ENCODE measurements around the gene AHDC1.
"Not testable (repeated sequence)": the region's sequence is repeated elsewhere in the genome, so short reads cannot be mapped to it uniquely, and the experiment has no call there.

The AHDC1 gene

DNA sequence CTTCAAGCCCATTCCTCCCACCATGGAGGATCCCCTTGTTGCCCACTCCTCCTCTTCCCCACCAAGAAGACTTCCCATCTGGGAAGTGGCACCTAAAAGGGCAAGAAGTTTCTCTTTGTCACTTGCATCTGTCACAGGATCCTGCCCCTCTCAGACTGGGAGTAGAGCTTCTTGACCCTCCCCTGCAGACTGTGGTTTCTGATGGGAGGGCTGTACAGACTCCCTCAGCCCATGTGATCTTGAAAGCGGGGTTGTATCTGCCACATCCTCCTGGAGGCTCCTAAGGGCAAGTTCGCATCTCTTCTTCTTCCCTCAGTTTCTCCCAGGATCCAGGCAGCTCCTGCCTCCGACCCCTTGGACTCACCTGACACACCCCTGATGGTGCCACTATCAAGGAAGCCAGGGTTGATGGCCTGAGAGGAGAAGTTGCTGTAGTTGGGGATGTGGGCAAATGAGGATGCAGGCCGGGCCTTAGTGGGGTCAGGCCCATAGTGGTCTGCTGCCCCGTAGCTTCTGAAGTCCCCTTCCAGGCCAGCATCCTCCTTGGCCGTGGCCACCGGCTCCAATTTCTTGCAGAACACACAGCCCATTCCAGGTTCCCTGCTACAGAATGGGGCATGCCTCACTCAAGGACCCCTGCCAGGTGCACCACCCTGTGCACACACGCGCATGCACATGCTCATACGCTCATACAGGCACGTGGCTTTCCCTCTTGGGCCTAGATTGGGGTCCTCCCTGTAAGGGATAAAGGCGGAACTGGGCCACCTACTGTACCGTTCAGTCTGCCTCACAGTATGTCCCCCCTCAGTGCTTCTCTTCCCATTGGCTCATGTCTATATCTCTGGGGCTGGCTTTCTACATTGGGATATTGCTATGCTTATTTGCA is 19.6 kb upstream of the AHDC1 start:
- Mint-ChIP-seq H3K4me3 (peak overlapping the region in 1 of 2 donors; percentile 9), H3K9me3 (no peaks in the 10 kb centered on the region), H3K4me1 (peaks cover 16% of the 10 kb centered on the region), H3K27ac (no peak overlapping the region), H3K27me3 (no peaks in the 10 kb centered on the region)
- ATAC-seq (no peak), DNase-seq (no peak)

DNA sequence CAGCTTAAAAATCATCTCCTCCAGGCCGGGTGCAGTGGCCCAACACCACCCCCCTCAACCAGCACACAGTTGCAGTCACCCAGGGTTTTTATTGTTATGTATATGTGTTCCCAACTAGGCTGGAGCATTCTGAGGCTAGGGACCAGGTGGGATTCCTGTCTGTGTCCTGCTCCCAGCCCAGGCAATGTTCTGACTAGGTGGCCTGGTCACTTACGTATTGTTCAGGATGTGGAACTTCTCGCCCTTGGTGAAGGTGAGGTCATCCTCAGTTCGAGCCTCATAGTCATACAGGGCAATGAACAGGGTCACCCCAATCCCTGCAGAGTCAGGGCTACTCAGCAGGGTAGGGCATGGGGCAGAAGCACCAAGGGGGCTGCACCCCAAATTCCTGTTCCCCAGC is 18.9 kb upstream of the AHDC1 start:
- H3K9me3 Mint-ChIP-seq, result no peaks in the 10 kb centered on the region
- DNase-seq, result no peak
- H3K27ac Mint-ChIP-seq, result no peak overlapping the region
- H3K4me1 Mint-ChIP-seq, result peaks cover 23% of the 10 kb centered on the region
- H3K4me3 Mint-ChIP-seq, result no peak overlapping the region
- ATAC-seq, result peak; percentile 44
- H3K27me3 Mint-ChIP-seq, result no peaks in the 10 kb centered on the region

DNA sequence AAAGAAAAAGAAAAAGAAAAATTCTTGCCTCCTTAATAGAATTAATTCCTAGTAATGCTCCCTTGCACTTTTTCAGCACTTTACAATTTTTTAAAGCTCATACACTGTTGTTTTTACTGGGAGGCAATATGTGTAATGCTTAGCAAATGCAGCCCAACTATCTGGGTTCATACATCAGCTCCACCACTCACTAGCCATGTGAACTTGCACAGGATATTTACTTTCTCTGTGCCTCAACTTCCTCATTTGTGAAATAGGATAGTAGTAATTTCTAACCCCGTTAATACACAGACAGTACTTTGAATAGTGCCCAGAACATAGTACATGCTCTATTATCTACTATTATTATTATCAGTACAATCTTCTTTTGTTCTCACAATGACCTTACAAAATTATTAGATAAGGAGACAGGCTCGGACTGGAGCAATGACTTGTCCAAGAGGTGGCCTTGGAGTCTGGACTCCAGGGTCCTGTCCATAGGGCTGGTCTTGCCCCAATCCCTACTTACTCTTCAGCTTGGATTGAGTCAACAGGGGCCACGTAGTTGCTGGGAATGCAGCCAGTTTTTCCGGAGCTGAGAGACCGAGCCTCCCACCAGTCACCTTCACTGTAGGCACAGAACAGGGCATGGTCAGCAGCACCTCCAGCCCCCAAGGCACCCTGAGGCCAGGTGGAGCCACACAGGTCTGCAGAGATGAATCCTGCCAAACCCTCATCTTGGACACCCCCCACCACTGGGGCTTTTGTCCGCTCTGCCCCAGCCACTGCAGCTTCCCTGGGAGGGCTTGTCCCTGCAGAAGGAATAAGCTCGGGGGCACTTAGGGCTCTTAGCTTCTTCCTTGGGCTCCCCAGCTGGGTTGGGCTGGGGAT is 17.3 kb upstream of the AHDC1 start:
- no peaks in the 10 kb centered on the region for H3K9me3 Mint-ChIP-seq
- no peaks in the 10 kb centered on the region for H3K27me3 Mint-ChIP-seq
- H3K4me1 Mint-ChIP-seq, result peaks cover 35% of the 10 kb centered on the region
- DNase-seq (no peak), ATAC-seq (no peak)
- no peak overlapping the region for H3K27ac Mint-ChIP-seq
- no peak overlapping the region for H3K4me3 Mint-ChIP-seq

DNA sequence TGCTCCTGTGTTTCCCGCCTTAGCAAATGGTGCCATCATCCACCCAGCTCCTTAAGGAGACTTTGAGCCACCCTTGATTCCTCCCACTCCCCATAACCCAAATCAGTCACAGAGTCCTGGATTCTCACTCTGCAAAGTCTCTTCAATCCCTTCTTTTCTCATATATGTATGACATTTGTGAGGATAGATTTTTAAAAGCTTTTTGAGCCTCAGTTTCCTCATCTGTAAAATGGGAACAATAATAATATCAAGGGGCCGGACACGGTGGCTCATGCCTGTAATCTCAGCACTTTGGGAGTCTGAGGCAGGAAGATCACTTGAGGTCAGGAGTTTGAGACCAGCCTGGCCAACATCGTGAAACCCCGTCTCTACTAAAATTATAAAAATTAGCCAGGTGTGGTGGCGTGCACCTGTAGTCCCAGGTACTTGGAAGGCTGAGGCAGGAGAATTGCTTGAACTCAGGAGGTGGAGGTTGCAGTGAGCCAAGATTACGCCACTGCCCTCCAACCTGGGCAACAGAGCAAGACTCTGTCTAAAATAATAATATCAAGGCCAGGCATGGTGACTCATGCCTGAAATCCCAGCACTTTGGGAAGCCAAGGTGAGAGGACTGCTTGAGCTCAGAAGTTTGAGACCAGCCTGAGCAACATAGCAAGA is 16.0 kb upstream of the AHDC1 start:
- H3K9me3 Mint-ChIP-seq, H3K27me3 Mint-ChIP-seq, DNase-seq, H3K4me3 Mint-ChIP-seq, ATAC-seq: not testable (repeated sequence)
- peaks cover 41% of the 10 kb centered on the region for H3K4me1 Mint-ChIP-seq
- peak overlapping the region; percentile 0 to 36 for H3K27ac Mint-ChIP-seq

DNA sequence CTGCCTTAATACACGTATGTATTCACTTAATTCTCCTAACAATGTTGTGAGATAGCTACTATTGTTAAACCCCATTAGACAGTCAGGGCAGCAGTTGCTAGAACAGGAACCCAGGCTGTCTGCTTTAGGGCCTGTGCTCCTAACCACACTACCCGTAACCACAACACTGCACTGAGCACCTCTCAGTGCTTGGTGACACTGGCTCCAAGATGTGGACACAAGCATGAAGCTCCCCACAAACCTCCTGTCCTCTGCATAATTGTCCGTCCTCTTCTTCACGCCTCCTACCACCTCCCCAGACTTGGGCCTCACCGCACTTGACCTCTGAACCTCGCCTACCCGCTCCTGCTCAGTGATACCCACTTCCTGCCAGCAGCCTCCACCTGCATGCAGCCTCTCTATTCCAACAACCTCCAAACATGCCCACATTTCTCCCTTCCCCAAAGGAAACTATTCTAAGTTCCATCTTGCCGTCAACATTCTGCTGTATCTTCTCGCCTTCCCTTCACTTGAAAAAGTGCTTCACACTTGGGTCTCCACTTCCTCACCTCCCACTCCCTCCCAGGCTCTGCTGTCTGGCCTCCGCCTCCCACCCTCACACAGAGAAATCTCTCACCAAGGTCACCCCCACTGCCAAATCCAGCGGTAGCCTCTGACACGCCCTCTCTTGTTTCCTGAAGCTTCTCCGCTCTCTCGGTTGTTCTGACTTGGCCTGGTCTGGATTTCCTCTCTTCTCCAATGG is 14.6 kb upstream of the AHDC1 start:
- DNase-seq, result peak in 1 of 2 donors; percentile 46
- Mint-ChIP-seq H3K27ac (peak overlapping the region; percentile 42 to 45), H3K4me1 (peaks cover 51% of the 10 kb centered on the region), H3K4me3 (peak overlapping the region; percentile 21 to 22), H3K27me3 (no peaks in the 10 kb centered on the region), H3K9me3 (no peaks in the 10 kb centered on the region)
- ATAC-seq, result peak; percentile 94

DNA sequence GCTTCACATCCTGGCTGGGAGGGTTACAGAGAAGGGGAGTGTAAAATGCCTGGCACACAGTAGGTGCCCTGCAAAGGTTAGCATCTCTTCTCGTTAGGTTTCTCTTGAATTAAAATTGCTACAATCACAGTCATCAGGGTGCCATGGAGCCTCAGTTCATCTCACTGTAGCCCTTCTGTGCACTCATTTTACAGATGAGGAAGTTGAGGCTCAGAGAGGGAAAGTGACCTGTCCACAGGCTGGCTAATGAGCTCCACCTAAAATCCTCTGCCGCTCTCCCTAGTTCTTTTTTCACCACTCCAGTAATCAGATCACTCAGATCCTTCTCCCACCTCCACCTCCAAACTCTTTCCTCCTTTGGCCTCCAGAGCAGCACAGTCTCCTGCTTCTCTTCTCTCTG is 13.5 kb upstream of the AHDC1 start:
- H3K27me3 Mint-ChIP-seq, result no peaks in the 10 kb centered on the region
- peaks cover 57% of the 10 kb centered on the region for H3K4me1 Mint-ChIP-seq
- DNase-seq (no peak), ATAC-seq (no peak)
- H3K4me3 Mint-ChIP-seq, result no peak overlapping the region
- H3K27ac Mint-ChIP-seq, result no peak overlapping the region
- H3K9me3 Mint-ChIP-seq, result no peaks in the 10 kb centered on the region

DNA sequence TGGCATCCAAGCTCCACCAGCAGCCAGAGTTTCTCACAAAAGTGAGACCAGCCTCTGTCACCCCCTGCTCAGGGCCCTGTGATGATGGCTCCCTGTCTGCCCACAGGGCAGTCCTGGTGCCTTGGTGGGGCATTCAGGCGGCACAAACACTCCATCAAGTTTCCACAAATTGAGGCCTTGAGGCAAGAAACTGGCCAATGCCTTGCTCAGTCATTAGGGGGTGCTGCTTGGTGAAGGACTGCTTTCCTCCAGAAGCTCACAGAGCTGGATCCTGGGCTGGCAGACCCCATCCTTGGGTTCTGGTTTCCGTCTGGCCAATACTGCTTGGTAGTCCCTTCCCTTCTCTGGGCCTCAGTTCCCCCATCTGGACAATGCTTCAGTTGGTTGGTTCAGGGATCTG is 12.5 kb upstream of the AHDC1 start:
- Mint-ChIP-seq H3K9me3 (no peaks in the 10 kb centered on the region), H3K27ac (peak overlapping the region in 1 of 2 donors; percentile 35), H3K27me3 (no peaks in the 10 kb centered on the region), H3K4me1 (peaks cover 57% of the 10 kb centered on the region), H3K4me3 (no peak overlapping the region)
- ATAC-seq, result no peak
- DNase-seq, result no peak

DNA sequence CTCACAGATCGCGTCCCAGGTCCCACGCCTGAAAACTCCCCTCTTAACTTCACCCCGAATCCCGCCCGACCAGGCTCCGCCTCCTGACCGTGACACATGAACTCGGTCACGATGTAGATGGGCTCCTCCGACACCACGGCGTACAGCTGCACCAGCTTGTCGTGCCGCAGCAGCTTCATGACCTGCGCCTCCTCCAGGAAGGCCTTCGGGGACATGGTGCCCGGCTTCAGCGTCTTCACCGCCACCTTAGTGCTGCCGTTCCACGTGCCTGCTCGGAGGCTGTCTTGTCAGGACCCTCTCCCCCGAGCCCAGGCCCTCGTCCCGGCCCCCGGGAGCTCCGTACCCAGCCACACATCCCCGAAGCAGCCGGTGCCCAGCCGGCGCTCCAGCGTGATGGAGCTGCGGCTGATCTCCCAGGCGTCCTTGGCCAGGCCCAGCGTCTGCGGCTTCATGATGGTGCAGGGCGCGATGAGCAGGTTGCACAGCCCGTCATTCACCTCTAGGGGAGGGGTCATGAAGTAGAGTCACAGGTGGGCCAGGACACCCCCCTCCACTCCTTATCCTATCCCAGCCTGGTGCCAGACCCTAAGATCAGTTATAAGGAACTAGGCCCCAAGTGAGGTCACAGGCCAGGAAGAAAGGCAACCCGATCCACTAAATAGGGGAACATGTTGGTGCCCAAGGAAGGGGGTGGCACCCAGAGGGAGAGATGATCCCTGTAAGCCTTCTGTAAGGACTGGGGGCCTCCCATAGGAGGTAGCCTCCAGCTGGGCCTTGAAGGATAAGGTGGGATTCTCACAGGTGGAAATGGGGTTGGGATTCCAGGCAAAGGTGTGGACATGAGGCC is 11.6 kb upstream of the AHDC1 start:
- no peaks in the 10 kb centered on the region for H3K27me3 Mint-ChIP-seq
- no peak overlapping the region for H3K27ac Mint-ChIP-seq
- ATAC-seq (no peak), DNase-seq (no peak)
- H3K4me1 Mint-ChIP-seq, result peaks cover 57% of the 10 kb centered on the region
- no peaks in the 10 kb centered on the region for H3K9me3 Mint-ChIP-seq
- H3K4me3 Mint-ChIP-seq, result no peak overlapping the region

DNA sequence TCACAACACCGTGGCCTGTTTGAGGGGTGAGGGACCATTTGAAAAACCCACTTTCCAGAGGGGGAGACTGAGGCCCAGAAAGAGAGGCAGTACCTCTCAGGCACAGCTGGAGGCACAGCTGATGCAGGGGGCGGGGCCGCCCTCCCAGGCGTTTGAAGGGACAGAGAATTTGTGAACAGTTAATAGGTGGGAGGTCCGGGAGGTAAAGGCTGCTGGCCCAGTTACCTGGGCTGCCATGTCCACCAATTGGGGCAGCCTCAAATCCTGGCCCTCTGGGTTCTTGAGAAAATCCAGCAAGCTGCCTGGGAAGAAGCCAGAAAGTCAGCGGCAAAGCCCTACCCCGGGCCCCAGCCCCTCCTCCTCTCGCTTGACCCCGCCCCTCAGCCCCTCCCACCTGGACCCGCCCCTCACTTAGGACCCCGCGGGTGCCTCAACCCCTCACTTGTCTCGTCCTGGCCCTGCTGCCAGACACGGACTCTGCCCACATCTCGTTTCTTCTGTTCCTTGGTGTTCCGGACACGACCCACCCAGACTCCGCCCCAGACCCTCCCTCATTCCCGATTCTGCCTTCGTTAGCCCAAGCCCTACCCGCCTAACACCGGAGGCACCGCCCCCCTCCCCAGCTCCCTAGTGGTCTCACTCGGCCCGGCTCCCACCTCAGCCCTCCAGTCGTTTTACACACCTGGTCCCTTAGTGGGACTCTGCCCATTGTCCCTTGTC is 10.8 kb upstream of the AHDC1 start:
- H3K4me3 Mint-ChIP-seq, result no peak overlapping the region
- H3K27me3 Mint-ChIP-seq, result no peaks in the 10 kb centered on the region
- ATAC-seq (no peak), DNase-seq (no peak)
- no peaks in the 10 kb centered on the region for H3K9me3 Mint-ChIP-seq
- peaks cover 57% of the 10 kb centered on the region for H3K4me1 Mint-ChIP-seq
- no peak overlapping the region for H3K27ac Mint-ChIP-seq

DNA sequence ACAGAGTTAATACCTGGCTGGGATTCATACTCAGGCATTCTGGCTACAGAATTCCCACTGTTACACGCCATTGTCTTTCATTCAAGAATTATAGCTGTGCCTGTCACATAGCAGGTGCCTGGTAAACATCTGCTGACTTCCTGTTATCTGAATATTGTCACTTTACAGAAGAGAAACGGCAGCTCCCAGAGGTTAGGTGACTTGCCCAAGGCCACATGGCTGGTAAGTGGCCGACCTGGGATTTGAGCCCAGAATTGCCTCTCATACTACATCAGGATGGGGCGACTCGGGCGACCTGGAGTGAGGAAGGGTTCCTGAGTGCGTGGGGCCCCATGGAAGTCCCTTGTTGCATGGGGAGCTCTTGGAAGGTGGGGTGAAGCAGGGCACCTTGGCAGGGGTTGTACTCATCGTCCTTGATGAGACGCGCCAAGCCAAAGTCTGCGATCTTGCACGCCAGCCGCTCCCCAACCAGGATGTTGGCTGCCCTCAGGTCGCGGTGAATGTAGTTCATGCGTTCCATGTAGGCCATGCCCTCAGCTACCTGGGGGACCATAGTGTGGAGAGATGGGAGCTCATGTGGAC is 10.2 kb upstream of the AHDC1 start:
- H3K4me3 Mint-ChIP-seq, result no peak overlapping the region
- no peak for ATAC-seq
- H3K27ac Mint-ChIP-seq, result no peak overlapping the region
- peaks cover 57% of the 10 kb centered on the region for H3K4me1 Mint-ChIP-seq
- no peaks in the 10 kb centered on the region for H3K9me3 Mint-ChIP-seq
- H3K27me3 Mint-ChIP-seq, result no peaks in the 10 kb centered on the region
- DNase-seq, result no peak

DNA sequence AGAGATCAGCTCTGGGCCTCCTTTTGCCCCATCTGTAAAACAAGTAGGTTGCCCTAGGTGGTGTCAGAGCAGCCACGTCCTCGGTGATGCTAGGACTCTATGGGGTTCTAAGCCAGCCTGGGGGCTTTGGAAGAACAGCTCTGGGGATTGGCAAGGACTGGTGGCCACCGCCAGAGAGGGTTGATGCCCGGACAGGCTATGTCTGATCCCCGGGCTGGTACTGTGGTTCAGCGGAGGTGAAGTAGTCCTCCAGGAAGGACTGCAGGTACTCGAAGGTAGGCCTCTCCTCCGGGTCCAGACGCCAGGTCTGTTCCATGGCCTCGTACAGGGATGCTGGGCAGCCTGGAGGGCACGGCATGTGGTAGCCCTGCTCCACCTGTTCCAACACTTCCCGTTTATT is 8.8 kb upstream of the AHDC1 start:
- H3K27ac Mint-ChIP-seq, result no peak overlapping the region
- peaks cover 43% of the 10 kb centered on the region for H3K4me1 Mint-ChIP-seq
- ATAC-seq (no peak), DNase-seq (no peak)
- H3K4me3 Mint-ChIP-seq, result no peak overlapping the region
- H3K9me3 Mint-ChIP-seq, result no peaks in the 10 kb centered on the region
- H3K27me3 Mint-ChIP-seq, result no peaks in the 10 kb centered on the region

DNA sequence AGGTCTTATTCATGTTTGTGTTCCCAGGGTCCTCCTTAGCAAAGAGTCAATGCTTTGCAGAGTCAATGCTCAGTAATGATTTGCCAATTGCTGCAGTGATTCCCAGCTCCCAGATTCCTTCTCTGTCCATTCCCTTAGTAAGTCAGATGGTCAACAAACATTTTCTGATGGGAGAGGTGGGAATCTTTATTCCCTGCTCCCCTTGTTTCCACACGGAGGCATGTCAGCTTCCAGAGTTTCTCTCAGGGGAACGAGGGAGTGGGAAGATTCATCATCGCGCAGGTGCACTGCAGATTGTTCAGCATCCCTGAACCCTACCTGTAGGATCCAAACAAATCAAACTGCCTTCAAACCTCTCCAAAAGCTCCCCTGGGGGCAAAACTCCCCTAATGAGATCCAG is 7.5 kb upstream of the AHDC1 start:
- Mint-ChIP-seq H3K27me3 (no peaks in the 10 kb centered on the region), H3K4me1 (peaks cover 42% of the 10 kb centered on the region), H3K4me3 (no peak overlapping the region), H3K9me3 (no peaks in the 10 kb centered on the region), H3K27ac (no peak overlapping the region)
- DNase-seq (no peak), ATAC-seq (no peak)

DNA sequence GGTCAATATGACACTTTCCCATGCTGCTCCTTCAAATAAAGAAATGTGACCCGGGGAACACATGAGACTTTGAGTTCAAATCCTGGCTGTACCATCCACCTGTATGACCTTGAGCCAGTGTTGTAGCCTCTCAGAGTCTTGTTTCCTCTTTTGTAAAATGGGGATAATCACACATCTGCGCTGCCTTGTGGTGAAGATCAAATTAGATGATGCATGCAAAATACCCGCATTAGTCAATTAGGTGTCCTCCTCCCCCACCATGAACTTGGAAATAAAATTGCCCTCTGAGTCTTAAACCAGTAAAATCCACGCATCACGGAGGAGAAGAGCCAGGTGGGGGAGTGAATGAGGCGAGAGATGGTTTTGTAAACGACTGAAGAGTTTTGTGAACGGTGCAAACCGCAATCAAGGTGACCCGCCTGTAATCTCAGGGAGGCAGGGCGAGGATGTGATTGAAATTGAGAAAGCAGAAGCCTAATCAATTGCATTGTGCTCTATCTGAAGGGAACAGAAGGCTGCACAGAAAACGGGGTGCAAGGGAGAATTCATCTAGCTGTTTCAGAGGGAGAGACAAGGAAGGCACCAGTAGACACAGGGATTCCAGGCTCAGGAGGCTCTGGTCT is 5.8 kb upstream of the AHDC1 start:
- Mint-ChIP-seq H3K27me3 (no peaks in the 10 kb centered on the region), H3K4me3 (no peak overlapping the region), H3K27ac (no peak overlapping the region), H3K9me3 (no peaks in the 10 kb centered on the region), H3K4me1 (peaks cover 40% of the 10 kb centered on the region)
- DNase-seq (no peak), ATAC-seq (no peak)

Measured in stimulated activated naive CD8-positive, alpha-beta T cell treated with anti-CD3 and anti-CD28 coated beads, Interleukin-15, amount 100 ng/mL, for 72 hours (primary cell).